ENCODE measurements around the gene ZEB2. TPM values are rescaled to one million over a fixed set of nuclear protein-coding genes. Genes with fewer than 3 reads are reported as not detected.

Gene ZEB2
- total and polyA plus RNA-seq, 4 donors, result 7.6 to 39.6 (median 22.2) TPM

DNA sequence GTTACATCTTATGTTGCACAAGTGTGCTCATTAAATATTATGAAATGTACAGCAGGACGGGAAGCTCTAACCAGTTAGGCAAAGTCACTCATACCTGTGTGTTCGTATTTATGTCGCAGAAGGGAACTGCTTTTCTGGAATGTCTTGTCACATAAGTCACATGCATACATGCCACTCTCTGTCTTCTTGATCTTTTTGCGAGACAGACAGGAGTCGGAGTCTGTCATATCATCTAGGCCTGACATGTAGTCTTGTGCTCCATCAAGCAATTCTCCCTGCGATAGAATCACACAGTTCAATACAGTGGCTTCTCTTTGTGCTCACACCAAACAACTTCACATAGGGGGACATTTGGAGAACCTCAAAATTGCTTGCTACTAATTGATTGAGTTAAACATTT lies 123.6 kb downstream of the ZEB2 start (continued):
- TF ChIP-seq, protein P1, sequence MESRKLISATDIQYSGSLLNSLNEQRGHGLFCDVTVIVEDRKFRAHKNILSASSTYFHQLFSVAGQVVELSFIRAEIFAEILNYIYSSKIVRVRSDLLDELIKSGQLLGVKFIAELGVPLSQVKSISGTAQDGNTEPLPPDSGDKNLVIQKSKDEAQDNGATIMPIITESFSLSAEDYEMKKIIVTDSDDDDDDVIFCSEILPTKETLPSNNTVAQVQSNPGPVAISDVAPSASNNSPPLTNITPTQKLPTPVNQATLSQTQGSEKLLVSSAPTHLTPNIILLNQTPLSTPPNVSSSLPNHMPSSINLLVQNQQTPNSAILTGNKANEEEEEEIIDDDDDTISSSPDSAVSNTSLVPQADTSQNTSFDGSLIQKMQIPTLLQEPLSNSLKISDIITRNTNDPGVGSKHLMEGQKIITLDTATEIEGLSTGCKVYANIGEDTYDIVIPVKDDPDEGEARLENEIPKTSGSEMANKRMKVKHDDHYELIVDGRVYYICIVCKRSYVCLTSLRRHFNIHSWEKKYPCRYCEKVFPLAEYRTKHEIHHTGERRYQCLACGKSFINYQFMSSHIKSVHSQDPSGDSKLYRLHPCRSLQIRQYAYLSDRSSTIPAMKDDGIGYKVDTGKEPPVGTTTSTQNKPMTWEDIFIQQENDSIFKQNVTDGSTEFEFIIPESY (IDR thresholded peaks at IDR 0.05), result no peak
- no peak for TF ChIP-seq YY1 (IDR thresholded peaks at IDR 0.05)
- no peak for TF ChIP-seq TAF1 (conservative IDR thresholded peaks at IDR 0.05)
- no peak for TF ChIP-seq RAD21 (IDR thresholded peaks at IDR 0.05)
- TF ChIP-seq NR2F2 (IDR thresholded peaks at IDR 0.05), result no peak

DNA sequence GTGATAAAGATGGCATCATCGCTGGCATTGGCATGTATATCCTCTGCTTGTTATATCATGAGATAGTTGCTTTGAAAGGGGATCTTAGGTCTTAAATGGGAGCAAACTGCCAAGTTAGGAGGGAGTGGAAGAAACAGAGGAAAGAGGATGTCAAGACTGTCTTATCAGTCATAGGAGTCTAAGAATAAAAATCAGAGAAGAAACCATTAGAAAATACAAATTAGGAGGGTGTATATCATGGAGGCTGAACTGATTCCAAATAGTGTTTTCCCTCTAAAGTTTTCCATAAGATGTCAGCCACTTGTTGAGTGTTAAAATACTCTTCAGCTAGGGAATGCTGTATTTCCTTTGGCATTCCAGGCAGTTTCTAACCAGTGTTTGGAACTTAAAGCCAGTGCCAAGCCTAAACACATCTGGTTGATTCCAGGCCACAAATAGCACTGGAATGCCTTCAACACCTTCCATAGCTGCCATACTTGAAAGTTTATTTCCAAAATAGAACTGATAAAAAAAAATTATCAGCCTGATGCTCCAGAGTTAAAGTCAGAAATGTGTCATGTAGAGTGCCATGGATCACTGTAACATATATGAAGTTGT lies 129.4 kb downstream of the ZEB2 start:
- H3K4me3 ChIP-seq (ENCODE audit: low read depth in 1 of 3, low read length in 3 of 3), result no peak overlapping the region
- WGBS, result 84% methylated on average over 1 of the region's 1 CpG
- H3K9me3 ChIP-seq (ENCODE audit: control insufficient read depth in 4 of 4, low read length in 3 of 4), result no peaks in the 10 kb centered on the region
- H3K36me3 ChIP-seq (ENCODE audit: control insufficient read depth in 4 of 4, insufficient read depth in 3 of 4, low read depth in 1 of 4, low read length in 3 of 4), result peaks cover 0 to 4% (median 0%) of the 10 kb centered on the region in 4 donors
- no peak overlapping the region for H3K27ac ChIP-seq (ENCODE audit: low read depth in 1 of 2, low read length in 2 of 2)
- DNase-seq (ENCODE audit: low spot score), result no peak
- no peaks in the 10 kb centered on the region for H3K27me3 ChIP-seq (ENCODE audit: control insufficient read depth in 4 of 4, insufficient read depth in 4 of 4, low read length in 3 of 4)
- TF ChIP-seq RXRA (IDR thresholded peaks at IDR 0.05) (no peak), SP1 (IDR thresholded peaks at IDR 0.05) (no peak), YY1 (IDR thresholded peaks at IDR 0.05) (no peak)
- H3K9ac ChIP-seq (ENCODE audit: low read depth in 1 of 2, low read length in 2 of 2), result no peak overlapping the region
- H3K4me1 ChIP-seq (ENCODE audit: control insufficient read depth in 4 of 4, insufficient read depth in 4 of 4, low read length in 3 of 4), result peaks cover 0 to 8% (median 4%) of the 10 kb centered on the region in 4 donors

GRCh38 chr2:144389930-144390311 lies 130.0 kb downstream of the ZEB2 start:
- peaks cover 0 to 8% (median 4%) of the 10 kb centered on the region in 4 donors for H3K4me1 ChIP-seq (ENCODE audit: control insufficient read depth in 4 of 4, insufficient read depth in 4 of 4, low read length in 3 of 4)
- no peak overlapping the region for H3K27ac ChIP-seq (ENCODE audit: low read depth in 1 of 2, low read length in 2 of 2)
- WGBS, result 36% methylated on average over 9 of the region's 9 CpGs
- H3K27me3 ChIP-seq (ENCODE audit: control insufficient read depth in 4 of 4, insufficient read depth in 4 of 4, low read length in 3 of 4), result no peaks in the 10 kb centered on the region
- H3K36me3 ChIP-seq (ENCODE audit: control insufficient read depth in 4 of 4, insufficient read depth in 3 of 4, low read depth in 1 of 4, low read length in 3 of 4), result peaks cover 0 to 4% (median 0%) of the 10 kb centered on the region in 4 donors
- H3K9me3 ChIP-seq (ENCODE audit: control insufficient read depth in 4 of 4, low read length in 3 of 4), result no peaks in the 10 kb centered on the region
- DNase-seq (ENCODE audit: low spot score), result no peak
- no peak for TF ChIP-seq EGR1 (IDR thresholded peaks at IDR 0.05; ENCODE audit: low read depth in 2 of 2)
- TF ChIP-seq REST (IDR thresholded peaks at IDR 0.05), result no peak
- no peak for TF ChIP-seq TAF1 (conservative IDR thresholded peaks at IDR 0.05)
- TF ChIP-seq FOXA2 (IDR thresholded peaks at IDR 0.05), result peak; percentile 37
- TF ChIP-seq, protein P2, sequence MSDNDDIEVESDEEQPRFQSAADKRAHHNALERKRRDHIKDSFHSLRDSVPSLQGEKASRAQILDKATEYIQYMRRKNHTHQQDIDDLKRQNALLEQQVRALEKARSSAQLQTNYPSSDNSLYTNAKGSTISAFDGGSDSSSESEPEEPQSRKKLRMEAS (IDR thresholded peaks at IDR 0.05), result no peak
- peak overlapping the region in 2 of 3 donors; percentile 47 to 68 for H3K4me3 ChIP-seq (ENCODE audit: low read depth in 1 of 3, low read length in 3 of 3)
- H3K9ac ChIP-seq (ENCODE audit: low read depth in 1 of 2, low read length in 2 of 2), result no peak overlapping the region
